GM10248 (cell line): ENCODE data around the gene AGPAT2.
"Not testable (repeated sequence)": the region's sequence is repeated elsewhere in the genome, so short reads cannot be mapped to it uniquely, and the experiment has no call there.

Experiments used
- CTCF ChIA-PET: fragments of 300-600 bp; sonication (Branson Sonifier 250); formaldehyde crosslinking; extraction: SDS; loops from one replicate; lab custom pipeline; 2021; ENCODE audit warnings: antibody characterized with exemption; lab: Yijun Ruan, JAX
- POLR2A ChIA-PET: fragments of 350-650 bp; sonication (Branson Sonifier 250); formaldehyde crosslinking; extraction: SDS; loops from one replicate; lab custom pipeline; 2020; ENCODE audit warnings: antibody characterized with exemption; lab: Yijun Ruan, JAX
- DNase-seq: peaks from one replicate; pipeline ENCODE4 v3.0.0; 2012; ENCODE audit errors: extremely low spot score
- TF ChIP-seq, protein P1 (sequence below): IDR thresholded peaks from 2 replicates; pipeline ENCODE4 v1.5.1; 2012; ENCODE audit warnings: mild to moderate bottlenecking, low read depth; ENCODE audit errors: extremely low read depth, missing control alignments, control extremely low read depth

The AGPAT2 gene

GRCh38 chr9:136705564-136705963 lies 18.3 kb upstream of the AGPAT2 start:
- POLR2A ChIA-PET: interaction anchor here (0.8 to 1.2 kb wide), 2 partner anchors 21 to 23 kb away, joined by 3 read pairs; no protein-coding TSS in a partner anchor
- TF ChIP-seq, protein P1, sequence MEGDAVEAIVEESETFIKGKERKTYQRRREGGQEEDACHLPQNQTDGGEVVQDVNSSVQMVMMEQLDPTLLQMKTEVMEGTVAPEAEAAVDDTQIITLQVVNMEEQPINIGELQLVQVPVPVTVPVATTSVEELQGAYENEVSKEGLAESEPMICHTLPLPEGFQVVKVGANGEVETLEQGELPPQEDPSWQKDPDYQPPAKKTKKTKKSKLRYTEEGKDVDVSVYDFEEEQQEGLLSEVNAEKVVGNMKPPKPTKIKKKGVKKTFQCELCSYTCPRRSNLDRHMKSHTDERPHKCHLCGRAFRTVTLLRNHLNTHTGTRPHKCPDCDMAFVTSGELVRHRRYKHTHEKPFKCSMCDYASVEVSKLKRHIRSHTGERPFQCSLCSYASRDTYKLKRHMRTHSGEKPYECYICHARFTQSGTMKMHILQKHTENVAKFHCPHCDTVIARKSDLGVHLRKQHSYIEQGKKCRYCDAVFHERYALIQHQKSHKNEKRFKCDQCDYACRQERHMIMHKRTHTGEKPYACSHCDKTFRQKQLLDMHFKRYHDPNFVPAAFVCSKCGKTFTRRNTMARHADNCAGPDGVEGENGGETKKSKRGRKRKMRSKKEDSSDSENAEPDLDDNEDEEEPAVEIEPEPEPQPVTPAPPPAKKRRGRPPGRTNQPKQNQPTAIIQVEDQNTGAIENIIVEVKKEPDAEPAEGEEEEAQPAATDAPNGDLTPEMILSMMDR: no peak
- no peak for DNase-seq
- CTCF ChIA-PET: interaction anchor here (0.9 to 1.9 kb wide), 3 partner anchors 10 to 34 kb away, joined by 3 to 8 read pairs (median 5); no protein-coding TSS in a partner anchor

GRCh38 chr9:136704741-136705140 lies 17.5 kb upstream of the AGPAT2 start:
- DNase-seq: not testable (repeated sequence)
- CTCF ChIA-PET: interaction anchor here (0.9 to 1.6 kb wide), 2 partner anchors 11 to 22 kb away, joined by 3 to 5 read pairs; no protein-coding TSS in a partner anchor
- POLR2A ChIA-PET: interaction anchor here (0.8 kb wide), 1 partner anchor 24 kb away, joined by 3 read pairs; no protein-coding TSS in a partner anchor

- no peak for DNase-seq
- ChIA-PET CTCF (interaction anchor here (0.6 to 1.8 kb wide), 4 partner anchors 20 to 32 kb away, joined by 3 to 5 read pairs (median 4); no protein-coding TSS in a partner anchor), POLR2A (interaction anchor here (0.7 to 1.1 kb wide), 2 partner anchors 25 to 240 kb away, joined by 3 to 7 read pairs; no protein-coding TSS in a partner anchor)
Measured at GRCh38 chr9:136703276-136703860, 16.1 kb upstream of the AGPAT2 start.

DNA sequence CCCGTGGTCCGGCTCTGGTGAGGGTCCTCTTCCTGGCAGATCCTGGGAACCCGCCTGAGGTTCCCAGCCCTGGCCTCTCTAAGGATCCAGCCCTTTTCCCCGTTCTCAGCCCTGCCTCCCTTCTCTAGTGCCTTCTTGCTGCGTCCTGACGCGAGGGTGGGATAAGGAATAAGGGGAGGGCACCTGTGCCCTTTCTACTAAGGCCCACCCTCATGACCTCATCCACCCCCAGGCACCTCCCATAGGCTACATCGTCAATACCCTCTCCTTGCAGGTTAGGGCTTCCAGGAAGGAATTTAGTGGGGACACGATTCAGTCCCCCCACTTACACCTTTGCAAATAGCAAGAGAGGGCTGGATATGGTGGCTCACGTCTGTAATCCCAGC lies 14.4 kb upstream of the AGPAT2 start:
- POLR2A ChIA-PET: interaction anchor here (1.0 to 1.2 kb wide), 2 partner anchors 26 to 27 kb away, joined by 5 to 6 read pairs; no protein-coding TSS in a partner anchor
- TF ChIP-seq, protein P1: no peak
- CTCF ChIA-PET: interaction anchor here (1.2 kb wide), 1 partner anchor 25 kb away, joined by 4 read pairs; no protein-coding TSS in a partner anchor
- DNase-seq: no peak

More at GRCh38 chr9:136703276-136703860, 16.1 kb upstream of the AGPAT2 start:
- TF ChIP-seq, protein P1: no peak

GRCh38 chr9:136700959-136701667 lies 13.9 kb upstream of the AGPAT2 start:
- DNase-seq: peak; percentile 81
- CTCF ChIA-PET: interaction anchor here (0.6 to 1.2 kb wide), 3 partner anchors 14 to 213 kb away, joined by 3 to 4 read pairs (median 3); no protein-coding TSS in a partner anchor
- TF ChIP-seq, protein P1: no peak
- POLR2A ChIA-PET: interaction anchor here (0.6 to 1.0 kb wide), 5 partner anchors 26 to 549 kb away, joined by 3 to 6 read pairs (median 4); no protein-coding TSS in a partner anchor

GRCh38 chr9:136700304-136700703 lies 13.0 kb upstream of the AGPAT2 start:
- CTCF ChIA-PET: interaction anchor here (0.7 to 1.2 kb wide), 2 partner anchors 14 to 26 kb away, joined by 3 to 4 read pairs; no protein-coding TSS in a partner anchor
- POLR2A ChIA-PET: interaction anchor here (0.6 kb wide), 1 partner anchor 27 kb away, joined by 3 read pairs; no protein-coding TSS in a partner anchor
- DNase-seq: no peak
- TF ChIP-seq, protein P1: no peak
